Measurements from ENCODE around the gene AHSG.

Gene AHSG

DNA sequence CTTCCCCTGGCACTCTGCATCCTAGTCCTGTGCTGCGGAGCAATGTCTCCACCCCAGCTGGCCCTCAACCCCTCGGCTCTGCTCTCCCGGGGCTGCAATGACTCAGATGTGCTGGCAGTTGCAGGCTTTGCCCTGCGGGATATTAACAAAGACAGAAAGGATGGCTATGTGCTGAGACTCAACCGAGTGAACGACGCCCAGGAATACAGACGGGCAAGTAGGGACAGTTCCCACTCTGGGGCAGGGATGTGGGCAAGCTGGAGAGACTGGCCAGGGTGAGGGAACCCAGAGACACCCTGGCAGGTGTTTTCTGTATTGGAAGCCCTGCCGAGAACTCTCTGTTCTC is 27.6 kb downstream of the AHSG start:
- no peak for DNase-seq (ENCODE audit: low read depth)

DNA sequence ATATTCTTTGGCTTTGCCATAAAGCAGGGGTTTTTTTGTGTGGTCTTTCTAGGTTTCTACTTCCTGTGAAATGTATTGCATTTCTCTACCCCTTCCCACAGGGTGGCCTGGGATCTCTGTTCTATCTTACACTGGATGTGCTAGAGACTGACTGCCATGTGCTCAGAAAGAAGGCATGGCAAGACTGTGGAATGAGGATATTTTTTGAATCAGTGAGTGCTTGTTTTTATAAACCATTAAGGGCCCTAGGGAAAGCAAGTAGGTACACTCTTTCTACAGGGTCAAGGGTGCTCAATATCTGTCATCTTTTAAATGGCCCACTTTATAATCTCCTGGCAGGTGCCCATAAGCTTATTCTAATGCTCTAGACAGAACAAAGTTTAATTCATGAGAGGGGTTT is 28.1 kb downstream of the AHSG start:
- DNase-seq (ENCODE audit: low read depth) = no peak

DNA sequence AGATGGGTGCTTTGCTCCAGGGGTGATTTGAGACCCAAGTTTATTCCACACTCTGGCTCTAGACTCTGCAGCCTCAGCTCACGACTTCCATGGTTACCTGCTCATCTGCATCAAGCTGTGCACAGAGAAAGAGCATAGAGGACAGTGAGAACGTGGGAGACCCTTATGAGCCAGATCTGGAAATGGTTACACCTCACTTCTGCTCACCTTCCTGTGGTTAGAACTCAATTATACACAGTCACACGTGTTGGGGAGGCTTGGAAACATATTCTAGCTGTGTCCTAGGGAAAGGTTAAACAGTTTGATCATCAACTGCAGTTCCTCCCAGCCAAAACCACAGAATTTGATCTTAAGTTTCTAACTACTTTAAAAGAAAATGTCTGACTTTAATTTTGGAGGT is 29.2 kb downstream of the AHSG start:
- no peak for DNase-seq (ENCODE audit: low read depth)

DNA sequence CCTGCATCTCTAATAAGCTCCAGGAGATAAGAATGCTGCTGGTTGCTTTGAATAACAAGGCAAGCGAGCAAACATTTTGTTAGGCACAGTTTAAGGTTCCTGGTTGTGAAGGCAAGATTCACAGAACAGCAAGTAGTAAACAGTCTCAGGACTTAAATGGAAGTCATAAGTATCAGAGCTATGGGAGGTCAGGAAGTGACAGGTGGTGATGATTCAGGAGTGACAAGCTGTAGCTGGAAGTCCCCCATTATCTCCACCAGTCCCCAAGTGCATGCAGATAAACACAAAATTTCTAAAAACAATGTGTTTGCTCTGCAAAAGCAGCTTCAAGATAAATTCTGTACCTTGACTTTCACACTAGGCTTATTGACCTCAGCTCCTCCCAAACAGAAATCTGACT is 30.6 kb downstream of the AHSG start:
- no peak for DNase-seq (ENCODE audit: low read depth)

DNA sequence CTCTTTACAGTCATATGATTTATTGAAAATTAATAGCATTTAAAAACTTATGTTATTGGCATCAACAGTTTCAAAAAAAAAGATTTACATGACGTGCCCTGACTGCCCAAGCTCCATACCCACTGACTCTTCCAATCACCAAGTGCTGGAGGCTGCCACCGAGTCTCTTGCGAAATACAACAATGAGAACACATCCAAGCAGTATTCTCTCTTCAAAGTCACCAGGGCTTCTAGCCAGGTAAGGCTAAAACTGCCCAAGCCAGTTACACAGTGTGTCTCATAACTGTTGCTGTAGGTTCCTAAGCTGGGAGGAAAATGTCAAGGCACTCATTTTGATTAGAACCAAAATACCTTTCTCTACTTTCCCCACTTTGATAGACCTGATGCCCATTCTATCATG is 31.8 kb downstream of the AHSG start:
- DNase-seq (ENCODE audit: low read depth) = no peak

DNA sequence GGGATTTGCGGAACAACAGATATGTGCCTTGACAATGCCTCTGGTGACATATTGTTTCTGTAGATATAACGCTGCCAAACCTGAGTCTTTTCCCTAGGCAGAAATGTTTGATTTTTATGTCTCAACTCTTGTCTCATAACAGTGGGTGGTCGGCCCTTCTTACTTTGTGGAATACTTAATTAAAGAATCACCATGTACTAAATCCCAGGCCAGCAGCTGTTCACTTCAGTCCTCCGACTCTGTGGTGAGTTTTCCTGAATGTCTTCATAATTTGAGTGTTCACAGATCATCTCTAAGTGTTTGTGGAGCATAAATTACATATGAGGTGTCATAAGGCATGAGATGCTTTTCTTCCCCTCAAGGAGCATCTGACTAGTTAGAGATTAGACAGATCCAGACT is 33.2 kb downstream of the AHSG start:
- no peak for DNase-seq (ENCODE audit: low read depth)

DNA sequence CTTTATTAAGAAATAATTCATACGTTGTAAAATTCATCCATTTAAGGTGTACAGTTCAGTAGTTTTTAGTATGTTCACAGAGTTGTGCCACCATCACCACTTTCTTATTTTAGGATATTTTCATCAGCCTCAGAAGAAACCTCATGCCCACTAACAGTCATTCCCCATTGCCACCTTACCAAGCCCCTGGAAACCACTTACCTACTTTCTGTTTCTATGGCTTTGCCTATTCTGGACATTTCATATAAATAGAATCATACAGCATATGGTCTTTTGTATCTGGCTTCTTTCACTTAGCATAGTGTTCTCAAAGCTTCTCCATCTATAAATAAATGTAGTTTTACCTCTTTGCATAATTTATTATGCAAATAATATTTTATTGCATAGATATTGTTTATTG is 34.0 kb downstream of the AHSG start:
- DNase-seq (ENCODE audit: low read depth) = no peak

DNA sequence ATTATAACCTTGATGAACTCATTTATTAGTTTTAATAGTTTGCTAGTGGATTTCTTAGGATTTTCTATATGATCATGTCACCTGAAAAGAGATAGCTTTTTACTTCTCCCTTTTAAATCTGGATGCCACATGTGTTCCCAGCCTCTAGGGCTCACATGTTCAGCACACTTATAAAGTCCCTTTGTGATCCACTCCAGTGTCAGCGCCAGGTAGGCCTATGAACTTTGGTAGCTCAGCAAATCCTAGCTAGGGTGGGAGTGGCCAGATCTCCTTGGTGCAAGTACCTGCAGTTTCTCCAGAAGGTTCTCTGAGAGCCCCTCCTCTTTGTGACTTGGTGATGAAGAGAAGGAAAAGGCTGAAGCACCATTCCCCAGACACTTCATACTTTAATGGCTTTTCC is 36.0 kb downstream of the AHSG start:
- no peak for DNase-seq (ENCODE audit: low read depth)

DNA sequence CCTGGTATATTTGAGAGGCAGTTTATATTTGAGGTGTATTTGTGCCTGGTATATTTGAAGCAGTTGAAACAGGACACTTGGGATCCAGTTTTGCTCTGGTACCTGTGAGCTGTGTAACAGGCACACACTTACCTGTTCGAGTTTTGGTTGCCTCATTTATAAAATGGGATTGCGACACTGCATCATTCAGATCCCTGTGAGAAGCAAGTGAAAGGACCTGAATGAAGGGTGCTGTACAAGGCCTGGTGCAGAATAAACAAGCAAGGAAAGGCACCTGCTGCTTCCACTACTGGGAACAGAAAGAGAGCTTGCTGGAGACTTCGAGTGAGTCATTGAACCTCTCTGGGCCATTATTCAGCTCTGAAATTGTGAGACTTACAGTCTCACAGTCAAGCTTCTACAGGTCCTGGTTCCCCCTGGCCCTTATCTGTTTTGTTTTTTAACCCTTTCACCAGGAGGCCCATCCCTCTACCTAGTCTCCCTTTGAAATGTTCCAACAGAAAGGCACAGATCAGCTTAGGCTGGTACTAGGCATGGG is 38.9 kb downstream of the AHSG start:
- no peak for DNase-seq (ENCODE audit: low read depth)

DNA sequence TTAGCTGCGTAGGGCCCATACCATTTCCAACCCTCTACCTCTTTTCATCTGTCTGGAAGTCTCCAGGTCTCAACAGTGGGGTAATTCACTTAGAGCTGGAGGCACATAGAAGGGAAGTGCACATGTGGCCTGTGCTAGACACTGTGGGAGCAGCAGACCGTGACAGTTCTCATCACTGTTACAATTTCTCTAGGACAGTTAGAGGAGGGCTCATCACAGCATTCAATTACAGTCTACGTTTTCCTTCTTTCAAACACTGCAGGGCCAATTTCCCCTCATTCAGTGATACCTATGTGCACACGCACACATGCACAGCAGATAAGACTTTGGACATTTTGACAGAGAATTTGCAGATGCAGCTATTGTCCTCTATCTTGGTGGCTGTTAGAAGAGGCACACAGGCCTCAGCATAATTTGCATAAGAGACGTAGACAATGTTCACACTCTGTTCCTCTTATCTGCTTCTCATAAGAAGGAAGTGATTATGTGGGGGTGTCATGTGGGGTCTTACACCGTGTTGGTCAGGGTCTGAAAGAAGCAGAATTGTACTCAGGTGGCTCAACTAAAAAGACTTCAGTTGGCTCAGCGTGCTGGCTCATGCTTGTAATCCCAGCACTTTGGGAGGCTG is 40.3 kb downstream of the AHSG start:
- no peak for DNase-seq (ENCODE audit: low read depth)

DNA sequence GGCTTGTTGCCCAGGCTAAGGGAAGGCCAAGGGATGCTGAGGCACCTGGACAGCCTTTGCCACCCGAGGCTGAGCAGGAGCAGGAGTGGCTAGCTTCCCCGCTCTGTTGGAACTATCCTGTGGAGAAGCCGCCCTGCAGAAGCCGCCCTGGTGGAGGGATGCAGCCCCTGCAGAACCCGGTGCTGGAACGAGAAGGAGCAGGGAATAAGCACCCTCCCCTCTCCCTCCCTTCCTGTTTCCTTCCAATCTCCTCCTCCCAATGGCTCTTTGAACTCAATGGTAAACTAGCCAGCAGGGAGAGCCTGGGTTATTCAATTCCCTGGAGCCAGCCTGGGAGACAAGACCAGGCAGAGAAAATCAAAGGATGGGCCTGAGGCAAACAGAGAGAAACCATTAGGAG is 41.1 kb downstream of the AHSG start:
- DNase-seq (ENCODE audit: low read depth) = no peak

DNA sequence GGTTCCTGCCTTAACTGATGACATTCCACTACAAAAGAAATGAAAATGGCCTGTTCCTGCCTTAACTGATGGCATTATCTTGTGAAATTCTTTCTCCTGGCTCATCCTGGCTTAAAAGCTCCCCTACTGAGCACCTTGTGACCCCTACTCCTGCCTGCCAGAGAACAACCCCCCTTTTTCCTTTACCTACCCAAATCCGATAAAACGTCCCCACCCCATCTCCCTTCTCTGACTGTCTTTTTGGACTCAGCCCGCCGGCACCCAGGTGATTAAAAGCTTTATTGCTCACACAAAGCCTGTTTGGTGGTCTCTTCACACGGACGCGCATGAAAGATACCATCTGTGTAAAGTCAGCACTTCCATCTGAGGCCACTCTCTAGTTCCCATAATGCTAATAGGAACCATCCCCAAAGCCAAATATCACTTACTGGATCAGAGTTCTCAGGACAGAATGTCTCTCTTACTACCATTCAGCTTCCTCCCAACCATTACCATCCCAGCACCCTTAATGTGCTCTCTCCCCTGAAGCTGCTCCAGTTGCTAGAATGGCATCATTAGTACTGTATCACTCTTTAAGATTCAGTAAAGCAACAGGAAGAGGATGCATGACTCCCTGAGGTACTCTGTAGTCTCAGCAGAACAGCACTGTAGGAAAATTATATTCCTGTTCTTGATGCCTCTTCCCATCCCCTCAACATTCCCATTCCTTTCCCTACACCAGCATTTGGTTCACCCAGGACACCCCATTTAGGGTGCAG is 50.7 kb downstream of the AHSG start:
- no peak for DNase-seq (ENCODE audit: low read depth)

DNA sequence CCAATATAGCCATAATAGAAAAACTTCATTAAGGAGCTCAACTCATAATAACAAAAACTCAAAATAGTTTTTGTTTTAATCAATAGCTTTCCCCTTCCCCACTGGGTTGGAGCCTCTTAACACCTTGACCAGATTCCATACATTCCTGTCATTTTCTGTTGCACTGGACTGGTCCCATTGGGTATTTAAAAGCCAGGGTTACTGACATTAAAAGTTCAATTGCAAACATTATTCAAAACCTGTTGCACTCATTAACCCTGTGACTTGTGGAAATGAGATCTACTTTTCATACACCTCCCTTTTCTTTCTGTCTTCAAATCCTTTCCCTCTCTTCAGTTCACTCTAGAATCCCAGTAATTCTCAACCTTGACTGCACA is 51.2 kb downstream of the AHSG start:
- no peak for DNase-seq (ENCODE audit: low read depth)

DNA sequence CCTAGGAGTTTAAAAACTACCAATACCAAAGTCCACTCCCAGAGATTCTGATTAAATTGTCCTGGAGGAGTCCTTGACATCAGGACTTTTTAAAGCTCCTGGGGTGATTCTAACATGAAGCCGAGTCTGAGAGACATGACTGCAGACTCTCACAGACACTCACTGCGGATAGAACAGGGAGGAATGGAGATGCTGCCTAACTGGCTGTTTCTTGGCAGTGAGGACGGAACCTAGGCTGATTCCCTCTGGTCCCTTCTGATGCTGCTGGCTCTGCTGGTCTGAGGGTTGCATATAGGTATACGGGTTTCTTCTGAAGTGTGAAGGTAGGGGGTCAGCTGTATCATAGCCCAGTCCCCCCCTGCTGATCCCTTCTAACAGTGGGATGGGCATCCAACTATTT is 51.6 kb downstream of the AHSG start:
- no peak for DNase-seq (ENCODE audit: low read depth)

DNA sequence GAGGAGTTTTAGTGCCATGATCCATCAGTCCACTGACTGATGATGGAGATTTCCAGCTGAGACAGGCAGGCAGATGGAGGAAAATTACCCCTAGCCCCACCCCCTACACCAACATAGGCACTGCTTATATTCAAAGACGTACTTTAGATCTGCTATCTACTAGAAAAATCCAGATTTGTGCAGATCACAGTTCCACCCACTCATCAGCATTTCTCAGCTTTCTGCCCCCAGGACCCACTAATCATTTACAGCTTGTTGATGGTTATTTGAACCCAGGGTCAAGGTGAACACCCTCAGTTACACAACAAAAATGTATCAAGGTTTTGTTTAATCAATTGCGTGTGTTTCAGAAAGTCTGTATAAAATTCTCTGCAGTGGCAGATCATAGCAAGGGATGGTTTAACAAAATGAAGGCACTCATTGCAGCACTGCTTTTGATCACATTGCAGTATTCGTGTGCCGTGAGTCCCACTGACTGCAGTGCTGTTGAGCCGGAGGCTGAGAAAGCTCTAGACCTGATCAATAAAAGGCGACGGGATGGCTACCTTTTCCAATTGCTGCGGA is 52.8 kb downstream of the AHSG start, which contains the start of gene HRG:
Gene HRG, plus strand, starts transcription at position 390 of the 564 bp plus-strand sequence. Its CDS starts 18 bp downstream, at position 408.
- no peak for DNase-seq (ENCODE audit: low read depth)

DNA sequence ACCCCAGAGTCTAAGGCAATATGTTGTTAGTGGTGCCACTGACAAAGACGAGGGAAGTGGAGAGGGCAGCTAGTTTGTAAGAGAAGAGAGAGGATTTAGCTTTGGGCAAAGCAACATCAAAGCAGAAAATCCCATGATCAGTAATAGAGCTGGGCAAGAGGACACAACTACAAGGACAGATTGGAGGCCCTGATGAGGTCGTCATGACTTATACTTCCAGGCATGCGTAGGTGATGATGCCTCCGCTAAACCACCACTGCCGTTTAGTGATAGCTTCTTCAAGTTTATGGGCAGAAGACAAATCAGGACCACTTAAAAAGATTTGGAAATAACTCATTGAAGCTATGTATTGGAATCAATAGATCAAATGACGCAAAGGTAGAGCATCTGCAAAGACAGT is 55.6 kb downstream of the AHSG start:
- no peak for DNase-seq (ENCODE audit: low read depth)

DNA sequence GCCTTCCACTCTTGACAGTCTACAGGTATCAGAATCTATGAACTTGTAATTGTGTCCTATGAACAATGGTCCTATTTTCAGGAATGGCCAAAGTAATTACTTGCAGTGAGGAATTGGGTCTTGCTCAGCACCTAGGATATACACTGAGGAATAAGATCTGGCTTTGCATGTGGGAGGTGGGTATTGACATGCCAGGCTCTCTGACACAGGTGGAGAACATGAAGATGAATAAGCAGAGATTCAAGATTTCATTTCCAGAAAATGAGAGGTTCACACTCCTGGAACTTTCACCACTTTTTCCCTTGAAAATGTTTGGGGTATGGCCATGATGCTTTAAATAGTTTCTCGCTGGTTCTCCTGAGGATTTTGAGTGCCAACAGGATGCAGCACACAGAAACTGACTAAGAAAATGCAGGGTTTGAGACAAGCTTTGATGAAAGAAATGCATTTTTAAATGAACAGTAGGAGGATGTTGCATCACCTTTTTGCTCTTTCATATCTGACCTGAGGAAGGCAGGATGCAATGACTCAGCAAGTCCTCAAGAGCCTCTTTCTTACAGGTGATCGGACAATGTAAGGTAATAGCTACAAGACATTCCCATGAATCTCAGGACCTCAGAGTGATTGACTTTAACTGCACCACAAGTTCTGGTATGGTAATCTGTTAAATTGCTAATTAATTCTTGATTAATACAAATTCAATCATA is 56.7 kb downstream of the AHSG start:
- DNase-seq (ENCODE audit: low read depth) = no peak

DNA sequence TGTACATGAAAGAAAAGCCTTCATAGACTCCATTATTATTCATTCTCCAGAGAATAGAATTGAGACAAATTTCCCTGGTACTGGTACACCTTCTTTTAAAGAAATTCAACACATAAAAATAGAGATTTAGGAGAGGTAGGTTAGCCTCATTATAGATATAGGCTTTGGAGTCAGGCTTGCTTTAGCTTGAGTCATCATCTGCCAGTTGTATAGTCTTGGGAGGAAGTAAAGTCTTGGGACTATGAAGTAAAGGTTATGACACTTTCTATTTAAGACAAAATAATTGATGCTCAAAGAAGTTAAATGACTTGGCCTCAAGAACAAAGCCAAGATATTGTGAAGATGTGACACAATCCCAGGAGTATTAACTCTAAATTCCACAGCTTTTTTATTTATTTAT is 57.3 kb downstream of the AHSG start:
- DNase-seq (ENCODE audit: low read depth) = no peak

Data from stimulated activated CD8-positive, alpha-beta memory T cell treated with anti-CD3 and anti-CD28 coated beads, Interleukin-4, amount 100 ng/mL, for 24 hours (primary cell).